DMS 273 treated with DMSO at 0.1 percent for 48 hours (cell line): ENCODE data around the gene CETP.
A peak's percentile ranks its signal among the peaks of the same experiment; 100 is the strongest.
"Not testable (repeated sequence)": the region's sequence is repeated elsewhere in the genome, so short reads cannot be mapped to it uniquely, and the experiment has no call there.

Source experiments
- DNase-seq: peaks from one replicate; lab custom pipeline; 2025; lab: John Stamatoyannopoulos, UW

Gene CETP

GRCh38 chr16:56934599-56935145 is 27.1 kb upstream of the CETP start:
- DNase-seq, result not testable (repeated sequence)

GRCh38 chr16:56935201-56935600 is 26.5 kb upstream of the CETP start:
- no peak for DNase-seq

- no peak for DNase-seq
These were observed 25.3 kb upstream of the CETP start for GRCh38 chr16:56936491-56936890.

GRCh38 chr16:56936950-56937349 is 24.8 kb upstream of the CETP start:
- no peak for DNase-seq

- DNase-seq, result no peak
These were observed 22.9 kb upstream of the CETP start for GRCh38 chr16:56938664-56939513.

- DNase-seq, result no peak
These were observed 21.9 kb upstream of the CETP start for GRCh38 chr16:56939801-56940200.

- no peak for DNase-seq
These were observed 20.7 kb upstream of the CETP start for GRCh38 chr16:56941092-56941491.

- no peak for DNase-seq
These were observed 19.9 kb upstream of the CETP start for GRCh38 chr16:56941856-56942331.

GRCh38 chr16:56943761-56944375 is 17.9 kb upstream of the CETP start:
- DNase-seq, result no peak

GRCh38 chr16:56944954-56945839 is 16.6 kb upstream of the CETP start:
- DNase-seq, result peak; percentile 61

GRCh38 chr16:56945847-56946527 is 15.8 kb upstream of the CETP start:
- DNase-seq, result no peak

GRCh38 chr16:56946767-56947603 is 14.8 kb upstream of the CETP start:
- no peak for DNase-seq

- no peak for DNase-seq
These were observed 14.2 kb upstream of the CETP start for GRCh38 chr16:56947604-56947995.

GRCh38 chr16:56948234-56948633 is 13.5 kb upstream of the CETP start:
- DNase-seq, result no peak

- no peak for DNase-seq
These were observed 11.7 kb upstream of the CETP start for GRCh38 chr16:56950051-56950450.

GRCh38 chr16:56950455-56950854 is 11.3 kb upstream of the CETP start:
- DNase-seq, result no peak

- peak; percentile 43 for DNase-seq
These were observed 10.6 kb upstream of the CETP start for GRCh38 chr16:56950881-56951771.

- DNase-seq, result no peak
These were observed 8.7 kb upstream of the CETP start for GRCh38 chr16:56953006-56953405.

GRCh38 chr16:56956076-56956475 is 5.7 kb upstream of the CETP start:
- DNase-seq, result no peak

GRCh38 chr16:56956756-56957155 is 5.0 kb upstream of the CETP start:
- no peak for DNase-seq
